ENCODE results near the gene OPRD1. TPM values are rescaled to one million over a fixed set of nuclear protein-coding genes. Genes with fewer than 3 reads are reported as not detected.

The OPRD1 gene
- polyA plus RNA-seq, 1 experiment = not detected

DNA sequence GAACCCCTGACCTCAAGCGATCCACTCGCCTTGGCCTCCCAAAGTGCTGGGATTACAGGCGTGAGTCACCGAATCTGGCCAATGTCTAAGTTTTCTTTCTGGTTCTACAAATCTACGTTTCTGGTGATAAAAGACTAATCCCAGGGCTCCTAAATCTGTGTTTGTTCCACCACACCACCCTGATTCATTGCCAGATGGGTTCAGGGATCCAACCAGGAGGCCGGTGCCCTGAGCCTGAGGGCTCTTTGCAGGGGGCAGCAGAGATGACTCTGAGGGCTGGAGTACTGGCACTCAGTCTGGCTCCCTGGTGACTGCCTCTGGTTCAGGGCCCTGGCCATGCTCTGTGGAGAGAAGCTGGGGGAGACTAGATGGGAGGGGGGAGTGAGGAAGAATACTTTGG is 10.5 kb upstream of the OPRD1 start:
- DNase-seq (ENCODE audit: low read depth) = no peak
- Histone ChIP-seq H3K27me3 (ENCODE audit: control insufficient read depth, insufficient read depth, low read length) (peaks cover 3% of the 10 kb centered on the region), H3K36me3 (ENCODE audit: control insufficient read depth, insufficient read depth, low read length) (no peaks in the 10 kb centered on the region), H3K4me3 (ENCODE audit: low read depth, low read length) (no peak overlapping the region)
- ChIA-PET POLR2A (no interaction called here), CTCF (interaction anchor here (0.7 to 1.0 kb wide), 4 partner anchors 12 to 45 kb away, joined by 3 read pairs; no protein-coding TSS in a partner anchor)
- TF ChIP-seq, protein P1, sequence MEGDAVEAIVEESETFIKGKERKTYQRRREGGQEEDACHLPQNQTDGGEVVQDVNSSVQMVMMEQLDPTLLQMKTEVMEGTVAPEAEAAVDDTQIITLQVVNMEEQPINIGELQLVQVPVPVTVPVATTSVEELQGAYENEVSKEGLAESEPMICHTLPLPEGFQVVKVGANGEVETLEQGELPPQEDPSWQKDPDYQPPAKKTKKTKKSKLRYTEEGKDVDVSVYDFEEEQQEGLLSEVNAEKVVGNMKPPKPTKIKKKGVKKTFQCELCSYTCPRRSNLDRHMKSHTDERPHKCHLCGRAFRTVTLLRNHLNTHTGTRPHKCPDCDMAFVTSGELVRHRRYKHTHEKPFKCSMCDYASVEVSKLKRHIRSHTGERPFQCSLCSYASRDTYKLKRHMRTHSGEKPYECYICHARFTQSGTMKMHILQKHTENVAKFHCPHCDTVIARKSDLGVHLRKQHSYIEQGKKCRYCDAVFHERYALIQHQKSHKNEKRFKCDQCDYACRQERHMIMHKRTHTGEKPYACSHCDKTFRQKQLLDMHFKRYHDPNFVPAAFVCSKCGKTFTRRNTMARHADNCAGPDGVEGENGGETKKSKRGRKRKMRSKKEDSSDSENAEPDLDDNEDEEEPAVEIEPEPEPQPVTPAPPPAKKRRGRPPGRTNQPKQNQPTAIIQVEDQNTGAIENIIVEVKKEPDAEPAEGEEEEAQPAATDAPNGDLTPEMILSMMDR (IDR thresholded peaks at IDR 0.05; ENCODE audit: insufficient read depth, low read depth, low read length) = no peak

GRCh38 chr1:28803051-28803450 is 8.9 kb upstream of the OPRD1 start:
- CTCF ChIA-PET = interaction anchor here (1.0 to 3.0 kb wide), 3 partner anchors 9 to 400 kb away, joined by 3 to 10 read pairs (median 3); no protein-coding TSS in a partner anchor
- TF ChIP-seq, protein P1 (IDR thresholded peaks at IDR 0.05; ENCODE audit: insufficient read depth, low read depth, low read length) = no peak
- DNase-seq (ENCODE audit: low read depth) = no peak
- Histone ChIP-seq H3K27me3 (ENCODE audit: control insufficient read depth, insufficient read depth, low read length) (peaks cover 1% of the 10 kb centered on the region), H3K36me3 (ENCODE audit: control insufficient read depth, insufficient read depth, low read length) (no peaks in the 10 kb centered on the region), H3K4me3 (ENCODE audit: low read depth, low read length) (no peak overlapping the region)
- POLR2A ChIA-PET = no interaction called here

GRCh38 chr1:28803662-28804061 is 8.3 kb upstream of the OPRD1 start:
- CTCF ChIA-PET = interaction anchor here (0.6 to 3.0 kb wide), 6 partner anchors 10 to 399 kb away, joined by 3 to 10 read pairs (median 3); no protein-coding TSS in a partner anchor
- Histone ChIP-seq H3K36me3 (ENCODE audit: control insufficient read depth, insufficient read depth, low read length) (no peaks in the 10 kb centered on the region), H3K27me3 (ENCODE audit: control insufficient read depth, insufficient read depth, low read length) (peaks cover 1% of the 10 kb centered on the region), H3K4me3 (ENCODE audit: low read depth, low read length) (no peak overlapping the region)
- TF ChIP-seq, protein P1 (IDR thresholded peaks at IDR 0.05; ENCODE audit: insufficient read depth, low read depth, low read length) = no peak
- DNase-seq (ENCODE audit: low read depth) = no peak
- POLR2A ChIA-PET = no interaction called here

- POLR2A ChIA-PET = no interaction called here
- TF ChIP-seq, protein P1 (IDR thresholded peaks at IDR 0.05; ENCODE audit: insufficient read depth, low read depth, low read length) = no peak
- H3K36me3 ChIP-seq (ENCODE audit: control insufficient read depth, insufficient read depth, low read length) = no peaks in the 10 kb centered on the region
- no peak overlapping the region for H3K4me3 ChIP-seq (ENCODE audit: low read depth, low read length)
- CTCF ChIA-PET = interaction anchor here (0.6 to 3.0 kb wide), 5 partner anchors 10 to 106 kb away, joined by 3 to 10 read pairs (median 3); no protein-coding TSS in a partner anchor
- peaks cover 1% of the 10 kb centered on the region for H3K27me3 ChIP-seq (ENCODE audit: control insufficient read depth, insufficient read depth, low read length)
- DNase-seq (ENCODE audit: low read depth) = no peak
These were observed 7.9 kb upstream of the OPRD1 start for GRCh38 chr1:28804071-28804470.

GRCh38 chr1:28807046-28807445 is 4.9 kb upstream of the OPRD1 start:
- Histone ChIP-seq H3K36me3 (ENCODE audit: control insufficient read depth, insufficient read depth, low read length) (no peaks in the 10 kb centered on the region), H3K27me3 (ENCODE audit: control insufficient read depth, insufficient read depth, low read length) (peaks cover 7% of the 10 kb centered on the region), H3K4me3 (ENCODE audit: low read depth, low read length) (no peak overlapping the region)
- ChIA-PET CTCF (interaction anchor here (0.8 to 1.3 kb wide), 3 partner anchors 13 to 75 kb away, joined by 3 to 5 read pairs (median 4); no protein-coding TSS in a partner anchor), POLR2A (no interaction called here)
- DNase-seq (ENCODE audit: low read depth) = no peak
- TF ChIP-seq, protein P1 (IDR thresholded peaks at IDR 0.05; ENCODE audit: insufficient read depth, low read depth, low read length) = no peak
